Astrocyte (in vitro differentiated cells and primary cell): ENCODE results near the gene IL12RB2.
"Not testable (repeated sequence)": the region's sequence is repeated elsewhere in the genome, so short reads cannot be mapped to it uniquely, and the experiment has no call there.

Source experiments
- EZH2 ChIP-seq: IDR thresholded peaks from 2 replicates; pipeline ENCODE4 v1.6.1; 2012; ENCODE audit warnings: mild to moderate bottlenecking, low read length, inconsistent platforms; ENCODE audit not compliant: insufficient read depth
- TF ChIP-seq, protein P1 (sequence below): IDR thresholded peaks from 2 replicates; pipeline ENCODE4 v1.5.1; 2011; ENCODE audit warnings: low read depth, mild to moderate bottlenecking, inconsistent platforms, low read length, moderate library complexity; ENCODE audit not compliant: insufficient read depth

DNA sequence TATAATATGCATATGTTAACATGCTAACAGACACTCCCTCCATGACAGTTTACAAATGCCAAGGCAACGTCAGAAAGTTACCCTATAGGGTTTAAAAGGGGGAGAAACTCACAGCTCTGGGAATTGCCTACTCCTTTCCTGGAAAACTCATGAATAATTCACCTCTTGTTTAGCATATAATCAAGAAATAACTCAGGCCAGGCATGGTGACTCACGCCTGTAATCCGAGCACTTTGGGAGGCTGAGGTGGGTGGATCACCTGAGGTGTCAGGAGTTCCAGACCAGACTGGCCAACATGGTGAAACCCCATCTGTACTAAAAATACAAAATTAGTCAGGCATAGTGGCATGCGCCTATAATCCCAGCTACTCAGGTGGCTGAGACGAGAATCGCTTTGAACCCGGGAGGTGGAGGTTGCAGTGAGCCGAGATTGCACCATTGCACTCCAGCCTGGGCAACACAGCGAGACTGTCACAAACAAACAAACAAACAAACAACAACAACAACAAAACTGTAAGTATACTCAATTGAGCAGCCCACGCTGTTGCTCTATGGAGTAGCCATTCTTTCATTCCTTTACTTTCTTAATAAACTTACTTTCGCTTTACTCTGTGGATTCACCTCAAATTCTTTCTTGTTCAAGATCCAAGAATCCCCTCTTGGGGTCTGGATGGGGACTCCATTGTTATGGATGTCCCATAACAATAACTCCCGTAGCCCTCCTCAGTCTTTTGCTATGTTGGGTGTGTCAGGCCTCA lies 92.5 kb downstream of the IL12RB2 start:
- TF ChIP-seq, protein P1, sequence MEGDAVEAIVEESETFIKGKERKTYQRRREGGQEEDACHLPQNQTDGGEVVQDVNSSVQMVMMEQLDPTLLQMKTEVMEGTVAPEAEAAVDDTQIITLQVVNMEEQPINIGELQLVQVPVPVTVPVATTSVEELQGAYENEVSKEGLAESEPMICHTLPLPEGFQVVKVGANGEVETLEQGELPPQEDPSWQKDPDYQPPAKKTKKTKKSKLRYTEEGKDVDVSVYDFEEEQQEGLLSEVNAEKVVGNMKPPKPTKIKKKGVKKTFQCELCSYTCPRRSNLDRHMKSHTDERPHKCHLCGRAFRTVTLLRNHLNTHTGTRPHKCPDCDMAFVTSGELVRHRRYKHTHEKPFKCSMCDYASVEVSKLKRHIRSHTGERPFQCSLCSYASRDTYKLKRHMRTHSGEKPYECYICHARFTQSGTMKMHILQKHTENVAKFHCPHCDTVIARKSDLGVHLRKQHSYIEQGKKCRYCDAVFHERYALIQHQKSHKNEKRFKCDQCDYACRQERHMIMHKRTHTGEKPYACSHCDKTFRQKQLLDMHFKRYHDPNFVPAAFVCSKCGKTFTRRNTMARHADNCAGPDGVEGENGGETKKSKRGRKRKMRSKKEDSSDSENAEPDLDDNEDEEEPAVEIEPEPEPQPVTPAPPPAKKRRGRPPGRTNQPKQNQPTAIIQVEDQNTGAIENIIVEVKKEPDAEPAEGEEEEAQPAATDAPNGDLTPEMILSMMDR = not testable (repeated sequence)
- not testable (repeated sequence) for TF ChIP-seq EZH2
